Stimulated activated CD4-positive, alpha-beta T cell treated with anti-CD3 and anti-CD28 coated beads, Interleukin-12 subunit alpha, Interleukin-12 subunit beta, amount 100 ng/mL, for 24 hours (primary cell): ENCODE data around the gene AMTN.
"Not testable (repeated sequence)": the region's sequence is repeated elsewhere in the genome, so short reads cannot be mapped to it uniquely, and the experiment has no call there.

ENCODE experiments used
- DNase-seq, 2 experiments: peaks; one replicate each; pipeline ENCODE4 v3.0.0-alpha.2; 2020; ENCODE audit warnings: low read depth in 2 of 2

AMTN gene, protein sequence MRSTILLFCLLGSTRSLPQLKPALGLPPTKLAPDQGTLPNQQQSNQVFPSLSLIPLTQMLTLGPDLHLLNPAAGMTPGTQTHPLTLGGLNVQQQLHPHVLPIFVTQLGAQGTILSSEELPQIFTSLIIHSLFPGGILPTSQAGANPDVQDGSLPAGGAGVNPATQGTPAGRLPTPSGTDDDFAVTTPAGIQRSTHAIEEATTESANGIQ

DNA sequence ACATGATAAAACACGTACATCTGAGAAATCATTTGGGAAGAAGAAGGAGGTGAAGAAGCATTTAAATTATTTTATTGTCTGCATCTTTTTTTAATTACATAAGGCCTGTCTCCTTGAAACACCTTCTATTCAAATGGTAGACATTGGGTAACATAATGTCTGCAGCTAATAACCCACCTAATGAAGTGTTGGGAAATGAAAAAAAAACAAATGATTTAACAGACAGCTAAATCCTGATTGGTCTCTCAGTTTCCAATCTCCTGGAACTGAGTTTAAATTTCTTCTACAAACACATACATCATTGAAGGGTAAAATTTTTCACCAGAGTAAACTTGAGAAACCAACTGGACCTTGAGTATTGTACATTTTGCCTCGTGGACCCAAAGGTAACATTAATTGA, at the start of gene AMTN:
Gene AMTN, plus strand, starts transcription at position 301 of the 400 bp plus-strand sequence. CDS start 209 bp downstream, outside the sequence.
- DNase-seq, result no peak

DNA sequence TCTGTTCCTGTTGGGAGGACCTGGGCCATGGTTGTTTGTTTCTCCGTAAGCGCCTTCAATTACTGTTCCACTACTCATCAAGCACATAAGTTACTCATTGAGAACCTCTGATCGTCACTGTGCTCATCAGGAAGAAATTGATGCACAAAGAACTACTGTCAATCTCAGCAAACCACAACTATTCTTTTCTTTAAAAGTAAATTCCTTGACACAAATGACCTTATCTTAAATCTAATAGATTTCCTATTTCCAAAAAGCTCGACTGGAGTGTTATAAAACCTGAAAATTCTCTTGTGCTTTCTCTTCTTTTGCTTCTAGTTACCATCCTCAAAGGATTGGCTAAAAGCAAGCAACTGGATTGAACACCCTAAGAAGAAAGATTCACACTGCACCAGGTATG, 46.5 kb upstream of the AMTN start, which contains the start of gene MUC7:
Gene MUC7, plus strand, starts transcription at position 301 of the 400 bp plus-strand sequence. CDS start 1,825 bp downstream, outside the sequence.
- no peak for DNase-seq

DNA sequence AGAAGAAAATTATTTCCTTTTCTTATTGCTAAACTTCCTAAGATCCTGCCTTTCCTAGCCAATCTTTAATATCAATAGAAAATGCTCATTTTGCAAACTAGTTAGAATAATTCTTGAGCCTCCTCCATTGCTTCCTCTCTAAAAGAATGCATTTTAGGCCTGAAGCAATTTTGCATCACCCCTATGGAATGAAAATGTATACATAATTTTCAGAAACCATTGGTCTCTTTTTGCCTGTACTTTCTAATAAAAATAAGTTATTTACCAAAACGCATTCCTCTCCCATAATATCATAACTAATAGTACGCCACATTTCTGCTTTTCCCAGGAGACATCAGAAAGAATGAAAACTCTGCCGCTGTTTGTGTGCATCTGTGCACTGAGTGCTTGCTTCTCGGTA, 44.7 kb upstream of the AMTN start:
- DNase-seq, result no peak

DNA sequence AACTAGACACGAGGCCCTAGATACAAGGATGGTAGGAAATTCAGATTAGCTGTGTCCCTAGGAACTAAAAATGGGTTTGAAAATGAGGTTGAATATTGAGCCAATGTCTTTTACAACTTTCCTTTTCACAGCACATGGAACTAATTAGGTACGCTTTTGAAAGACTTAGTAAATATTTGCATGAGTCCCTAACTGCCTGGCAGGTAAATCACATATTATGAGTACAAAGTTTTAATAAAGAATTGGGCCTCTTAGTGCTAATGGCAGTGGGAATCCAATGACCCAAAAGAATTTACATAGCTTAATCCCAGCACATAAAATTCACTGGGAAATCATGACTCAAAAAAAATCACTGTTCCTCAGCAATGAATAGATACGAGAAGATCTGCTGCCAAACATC, 29.6 kb upstream of the AMTN start:
- no peak for DNase-seq

DNA sequence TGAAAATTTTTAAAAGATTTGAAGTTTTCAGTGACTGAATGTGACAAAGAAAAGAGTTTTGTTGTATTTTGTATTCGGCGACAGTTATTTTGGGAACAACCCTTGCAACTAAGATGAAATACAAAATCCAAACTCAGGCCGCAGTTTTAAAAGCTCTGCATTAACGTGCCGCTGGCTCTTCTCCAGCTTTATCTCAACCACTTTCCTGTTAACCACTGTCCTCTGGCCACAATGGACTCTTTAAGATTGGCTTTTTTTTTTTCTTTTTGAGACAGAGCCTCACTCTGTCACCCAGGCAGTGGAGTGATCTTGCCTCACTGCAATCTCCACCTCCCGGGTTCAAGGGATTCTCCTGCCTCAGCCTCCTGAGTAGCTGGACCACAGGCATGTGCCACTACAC, 22.1 kb upstream of the AMTN start:
- no peak for DNase-seq

DNA sequence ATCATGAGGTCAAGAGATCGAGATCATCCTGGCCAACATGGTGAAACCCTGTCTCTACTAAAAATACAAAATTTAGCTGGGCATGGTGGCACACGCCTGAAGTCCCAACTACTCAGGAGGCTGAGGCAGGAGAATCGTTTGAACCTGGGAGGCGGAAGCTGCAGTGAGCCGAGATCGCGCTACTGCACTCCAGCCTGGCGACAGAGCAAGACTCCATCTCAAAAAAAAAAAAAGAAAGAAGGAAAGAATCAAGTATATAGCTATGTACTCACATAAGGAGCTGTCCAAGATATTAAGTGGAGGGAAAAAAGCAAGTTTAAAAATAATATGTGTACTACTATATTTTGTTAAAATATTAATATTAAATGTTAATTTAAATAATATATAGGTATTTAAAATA, 16.5 kb upstream of the AMTN start:
- not testable (repeated sequence) for DNase-seq

DNA sequence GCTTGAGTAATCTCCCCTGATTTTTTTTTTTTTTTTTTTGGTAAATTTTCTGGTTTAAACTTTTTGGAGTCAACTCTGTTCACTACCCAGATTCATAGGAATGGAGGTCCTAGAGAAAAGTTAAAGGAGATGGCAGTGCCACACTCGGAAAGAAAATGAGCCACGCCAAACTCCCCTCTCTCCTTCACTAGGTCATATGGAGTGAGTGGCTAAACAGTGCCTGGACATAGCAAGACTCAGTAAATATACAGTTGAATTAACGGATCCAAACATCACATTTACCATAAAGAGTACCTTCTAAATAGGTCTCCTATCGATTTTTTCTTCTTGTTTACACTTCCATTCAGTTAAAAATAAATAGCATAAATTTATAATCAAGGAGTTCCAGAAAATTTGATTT, 13.6 kb upstream of the AMTN start:
- DNase-seq, result no peak

DNA sequence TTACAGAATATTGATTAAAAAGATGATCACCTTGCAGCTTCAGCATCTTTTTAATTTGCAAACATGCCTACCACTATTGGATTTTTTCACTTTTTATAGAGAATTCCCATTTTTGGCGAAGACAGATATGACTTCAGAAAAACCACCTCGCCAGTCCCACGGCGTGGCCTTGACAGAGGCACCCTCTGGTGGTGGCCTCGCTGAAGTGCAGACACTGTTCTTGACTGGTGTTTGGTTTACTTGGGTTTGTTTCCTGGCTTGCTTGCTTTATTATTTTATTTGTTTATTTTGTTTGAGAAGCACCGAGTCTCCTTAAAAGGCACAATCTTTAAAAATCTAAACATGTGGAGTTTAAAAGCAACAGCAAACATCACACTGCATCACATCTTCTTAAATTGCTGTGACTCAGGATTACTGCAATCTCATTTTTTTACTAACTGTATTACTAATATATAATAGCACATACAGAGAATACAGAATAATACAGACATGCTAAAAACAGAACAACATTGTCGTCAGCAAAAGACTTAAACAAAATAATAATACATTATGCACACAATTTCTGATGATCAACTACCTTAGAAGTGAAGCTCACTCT, 13.1 kb upstream of the AMTN start:
- DNase-seq, result peak; percentile 5 to 50

DNA sequence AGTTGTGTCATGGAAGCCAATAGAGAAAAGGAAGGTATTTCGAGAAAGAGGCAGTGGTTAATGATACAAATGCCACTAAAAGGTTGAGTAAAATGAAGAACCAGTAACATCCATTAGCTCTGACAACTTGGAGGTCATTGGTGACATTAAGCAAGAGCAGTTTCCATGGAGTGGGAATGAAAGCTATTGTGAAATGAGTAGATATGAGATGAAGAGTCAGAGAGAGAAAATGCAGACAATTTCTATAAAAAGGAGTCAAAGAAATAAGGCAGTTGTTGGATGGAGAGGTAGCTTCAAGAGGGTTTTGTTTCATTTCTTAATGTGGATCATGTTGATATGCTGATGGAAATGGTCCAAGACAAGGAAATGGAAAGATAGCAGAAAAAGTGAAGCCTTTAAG, 9.6 kb upstream of the AMTN start:
- DNase-seq, result no peak

DNA sequence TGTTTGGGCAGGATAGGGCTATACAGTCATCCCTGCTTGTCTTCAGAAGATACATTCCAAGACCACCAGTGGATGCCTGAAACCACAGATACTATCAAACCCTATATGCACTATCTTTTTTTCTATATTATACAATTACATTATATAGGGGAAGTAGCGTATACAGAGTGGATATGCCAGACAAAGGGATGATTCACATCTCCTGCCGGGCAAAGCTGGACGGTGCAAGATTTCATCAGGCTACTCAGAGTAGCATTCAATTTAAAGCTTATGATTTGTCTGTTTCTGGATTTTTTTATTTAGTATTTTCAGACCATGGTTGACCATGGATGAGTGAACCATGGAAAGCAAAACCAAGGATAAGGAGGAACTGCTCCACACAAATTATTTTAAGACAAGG, 7.0 kb upstream of the AMTN start:
- DNase-seq, result no peak

DNA sequence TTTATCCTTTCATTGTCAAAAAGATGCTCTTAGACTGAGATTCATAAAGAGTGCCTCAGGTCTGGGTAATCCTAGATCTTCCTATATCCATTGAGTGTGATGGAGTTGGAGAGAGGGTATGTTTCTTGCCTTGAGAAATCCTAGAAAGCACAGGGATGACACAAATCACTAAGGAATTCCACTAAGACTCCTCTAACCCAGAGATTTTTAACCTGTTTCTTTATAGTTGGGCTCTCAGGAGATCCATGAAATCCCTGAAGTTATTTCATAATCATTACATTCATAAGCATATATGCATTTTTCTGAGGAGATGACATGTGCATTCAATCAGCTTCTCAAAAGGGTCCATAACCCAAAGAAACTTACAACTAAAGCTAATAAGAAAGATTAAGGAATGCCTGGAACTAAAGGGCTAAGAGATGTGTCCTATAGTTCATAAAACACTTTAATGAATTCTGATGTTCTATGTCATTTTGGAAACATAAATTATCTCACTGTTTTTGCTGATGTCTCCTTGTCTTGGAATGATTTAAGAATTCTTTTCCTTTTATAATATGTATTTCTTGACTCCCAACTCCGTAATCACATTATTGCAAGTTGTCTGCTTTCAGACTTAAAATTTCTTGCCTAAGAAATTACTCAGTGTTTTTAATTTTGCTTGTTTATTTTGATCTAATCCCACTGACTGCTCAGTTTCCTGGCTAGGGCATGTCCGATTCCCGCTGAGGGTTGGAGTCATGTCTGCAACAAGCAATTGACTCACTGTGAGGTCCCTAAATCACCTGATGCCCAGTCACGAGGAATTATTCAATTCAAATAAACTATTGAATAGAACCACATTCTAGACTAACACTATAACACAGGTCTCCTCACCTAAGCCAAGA, 2.8 kb upstream of the AMTN start:
- DNase-seq, result no peak

DNA sequence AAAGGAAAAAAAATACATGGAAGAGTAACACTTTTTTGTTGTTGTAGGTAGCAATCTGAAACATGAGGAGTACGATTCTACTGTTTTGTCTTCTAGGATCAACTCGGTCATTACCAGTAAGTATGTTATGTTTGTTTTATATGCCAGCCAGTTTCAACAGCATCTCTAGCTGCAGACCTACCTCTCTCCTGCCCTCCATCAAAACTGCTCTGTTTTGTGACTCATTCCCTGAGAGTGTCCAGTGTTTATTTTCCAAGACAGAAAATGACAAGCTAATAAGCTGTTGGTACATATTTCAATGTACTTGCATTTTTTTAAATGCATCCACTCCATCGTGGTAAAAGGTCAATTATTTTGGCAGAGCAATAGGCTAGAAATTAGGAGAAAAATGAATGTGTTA, 347 bp downstream of the AMTN start:
- DNase-seq, result no peak

DNA sequence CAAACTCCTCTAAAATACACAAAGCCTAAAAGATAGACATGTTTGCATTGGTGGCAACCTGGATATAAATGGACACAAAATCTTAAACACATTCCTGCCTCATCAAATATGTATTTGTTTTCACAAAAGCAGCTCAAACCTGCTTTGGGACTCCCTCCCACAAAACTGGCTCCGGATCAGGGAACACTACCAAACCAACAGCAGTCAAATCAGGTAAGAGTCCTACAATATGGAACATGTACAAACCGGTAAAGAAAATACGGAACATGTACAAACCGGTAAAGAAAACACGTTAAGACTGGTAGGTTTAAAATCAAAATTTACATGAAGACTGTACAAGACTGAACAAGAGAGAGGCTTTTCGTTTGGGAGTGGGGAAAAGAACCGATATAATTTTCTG, 4.3 kb downstream of the AMTN start:
- DNase-seq, result no peak

DNA sequence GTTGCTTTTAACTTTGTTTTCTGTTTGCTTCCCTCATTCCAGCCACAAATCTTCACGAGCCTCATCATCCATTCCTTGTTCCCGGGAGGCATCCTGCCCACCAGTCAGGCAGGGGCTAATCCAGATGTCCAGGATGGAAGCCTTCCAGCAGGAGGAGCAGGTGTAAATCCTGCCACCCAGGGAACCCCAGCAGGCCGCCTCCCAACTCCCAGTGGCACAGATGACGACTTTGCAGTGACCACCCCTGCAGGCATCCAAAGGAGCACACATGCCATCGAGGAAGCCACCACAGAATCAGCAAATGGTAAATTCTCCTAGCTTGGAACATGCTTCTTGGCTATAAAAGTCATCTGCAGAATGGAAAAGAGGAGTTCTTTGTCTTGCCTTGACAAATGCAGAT, 12.6 kb downstream of the AMTN start:
- DNase-seq, result no peak

DNA sequence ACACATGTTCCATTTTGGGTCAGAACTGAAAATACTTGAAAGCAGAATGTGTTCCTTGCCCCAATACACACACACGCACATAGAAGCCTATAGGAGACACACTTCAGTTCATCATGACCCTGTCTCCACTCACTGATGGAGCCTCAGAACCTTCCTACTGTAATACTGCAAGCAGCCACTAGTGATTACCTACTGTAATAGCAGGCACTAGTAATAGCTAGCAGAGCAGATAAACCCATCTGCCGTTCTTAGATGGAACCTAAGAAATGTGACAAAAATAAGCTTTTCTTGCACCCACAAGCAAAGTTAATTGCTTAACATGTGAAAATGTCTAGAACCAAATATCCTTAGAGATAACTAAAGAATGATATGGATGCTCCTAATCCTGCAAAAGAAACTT, 13.6 kb downstream of the AMTN start:
- DNase-seq, result no peak

DNA sequence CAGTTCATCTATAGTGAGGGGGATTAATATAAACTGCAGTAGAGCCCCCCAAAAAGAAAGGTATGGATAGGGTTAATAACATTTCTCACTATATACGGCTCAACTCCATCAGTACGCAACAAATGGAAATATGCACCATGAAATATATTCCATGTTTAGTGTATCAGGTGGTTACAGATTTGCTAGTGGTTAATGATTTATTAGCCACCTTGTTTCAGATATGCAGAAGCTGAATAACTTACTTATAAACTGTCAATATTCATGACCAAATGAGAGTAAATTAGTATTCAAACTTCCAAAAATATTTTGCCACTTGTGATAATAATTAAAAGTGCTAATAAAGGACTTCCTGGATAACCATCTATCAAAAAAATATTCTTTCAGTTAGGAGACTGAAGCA, 14.8 kb downstream of the AMTN start:
- DNase-seq, result no peak

DNA sequence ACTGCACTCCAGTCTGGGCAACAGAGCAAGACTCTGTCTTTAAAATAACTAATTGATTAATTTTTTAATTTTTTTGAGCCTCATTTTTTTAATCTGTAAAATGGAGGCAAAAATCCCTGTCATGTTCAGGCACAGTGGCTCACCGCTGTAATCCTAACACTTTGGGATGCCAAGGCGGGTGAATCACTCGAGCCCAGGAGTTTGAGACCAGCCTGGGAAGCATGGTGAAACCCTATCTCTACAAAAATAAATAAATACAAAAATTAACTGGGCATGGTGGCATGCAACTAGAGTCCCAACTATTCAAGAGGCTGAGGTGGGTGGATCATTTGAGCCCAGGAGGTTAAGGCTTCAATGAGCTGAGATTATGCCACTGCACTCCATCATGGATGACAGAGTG, 15.4 kb downstream of the AMTN start:
- no peak for DNase-seq

DNA sequence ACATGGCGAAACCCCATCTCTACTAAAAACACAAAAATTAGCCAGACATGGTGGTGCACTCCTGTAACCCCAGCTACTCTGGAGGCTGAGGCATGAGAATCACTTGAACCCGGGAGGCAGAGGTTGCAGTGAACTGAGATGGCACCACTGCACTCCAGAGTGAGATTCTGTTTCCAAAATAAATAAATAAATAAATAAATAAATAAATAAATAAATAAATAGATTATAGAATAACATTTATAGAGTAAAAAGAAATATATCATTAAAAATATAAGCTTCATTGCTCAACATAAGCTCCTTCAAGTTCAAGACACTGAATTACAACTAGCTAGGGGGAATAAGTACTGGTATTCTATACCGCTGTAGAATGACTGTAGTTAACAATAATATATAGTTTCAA, 16.5 kb downstream of the AMTN start:
- not testable (repeated sequence) for DNase-seq

DNA sequence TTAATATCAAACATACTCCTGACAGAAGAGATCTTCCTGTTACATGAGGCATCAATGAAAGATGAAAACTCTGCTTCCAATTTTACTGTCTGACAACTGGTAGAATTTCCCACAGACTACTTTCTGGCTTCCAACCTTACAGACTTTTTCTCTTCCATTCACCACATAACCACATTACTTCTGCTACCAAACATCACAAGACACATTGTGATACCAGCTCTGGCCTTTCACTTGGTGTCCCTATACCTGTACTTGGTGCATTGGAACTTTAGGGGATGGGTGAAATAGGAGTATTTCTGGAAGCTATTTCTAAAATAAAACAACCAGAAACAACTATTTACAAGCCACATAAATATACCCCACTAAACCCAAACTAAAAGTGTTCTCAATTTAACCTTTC, 20.5 kb downstream of the AMTN start:
- no peak for DNase-seq

DNA sequence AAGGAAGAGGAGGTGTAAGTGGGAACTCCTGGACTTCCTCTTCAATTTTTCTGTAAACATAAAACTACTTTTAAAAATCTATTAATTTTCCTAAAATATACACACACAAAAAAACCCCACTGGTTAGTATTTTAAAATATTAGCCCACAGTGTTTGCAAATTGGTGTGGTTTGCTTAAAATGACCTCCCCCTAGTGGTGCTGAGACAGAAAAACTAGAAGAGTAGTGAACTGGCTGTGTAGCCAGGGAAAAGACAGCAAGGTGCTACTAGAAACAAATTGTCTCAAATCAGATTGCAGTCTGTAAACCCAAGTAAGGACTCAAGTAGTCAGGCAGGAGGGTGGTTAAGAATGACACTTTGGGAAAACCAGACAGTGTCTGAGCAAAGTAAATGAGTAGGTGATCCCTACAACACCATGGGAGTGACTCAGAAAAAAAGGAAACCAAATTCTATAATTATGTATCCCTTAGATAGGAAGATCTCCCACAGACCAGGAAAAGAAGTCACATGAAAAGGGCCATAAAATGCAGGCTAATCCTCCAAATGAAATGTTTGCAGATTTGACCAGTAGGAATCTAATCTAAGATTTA, 26.0 kb downstream of the AMTN start:
- no peak for DNase-seq

DNA sequence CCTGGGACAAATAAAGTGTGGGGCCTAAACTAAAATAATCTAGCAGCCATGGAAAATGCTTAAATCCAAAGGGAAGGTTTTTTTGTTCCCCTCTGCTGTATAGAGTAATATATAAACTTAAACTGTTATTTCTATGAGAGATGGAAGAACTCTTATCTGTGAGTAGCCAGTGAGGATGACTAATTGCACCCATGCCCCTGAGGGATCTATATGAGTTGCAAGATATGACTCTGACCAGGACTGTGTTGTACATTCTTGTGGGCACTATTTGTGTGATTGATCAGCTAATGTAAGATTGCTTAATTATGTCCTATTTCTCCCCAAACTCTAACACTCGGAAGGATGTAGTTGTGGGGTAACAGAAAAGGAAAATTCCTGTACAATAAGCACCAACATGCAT, 38.5 kb downstream of the AMTN start:
- DNase-seq, result no peak

DNA sequence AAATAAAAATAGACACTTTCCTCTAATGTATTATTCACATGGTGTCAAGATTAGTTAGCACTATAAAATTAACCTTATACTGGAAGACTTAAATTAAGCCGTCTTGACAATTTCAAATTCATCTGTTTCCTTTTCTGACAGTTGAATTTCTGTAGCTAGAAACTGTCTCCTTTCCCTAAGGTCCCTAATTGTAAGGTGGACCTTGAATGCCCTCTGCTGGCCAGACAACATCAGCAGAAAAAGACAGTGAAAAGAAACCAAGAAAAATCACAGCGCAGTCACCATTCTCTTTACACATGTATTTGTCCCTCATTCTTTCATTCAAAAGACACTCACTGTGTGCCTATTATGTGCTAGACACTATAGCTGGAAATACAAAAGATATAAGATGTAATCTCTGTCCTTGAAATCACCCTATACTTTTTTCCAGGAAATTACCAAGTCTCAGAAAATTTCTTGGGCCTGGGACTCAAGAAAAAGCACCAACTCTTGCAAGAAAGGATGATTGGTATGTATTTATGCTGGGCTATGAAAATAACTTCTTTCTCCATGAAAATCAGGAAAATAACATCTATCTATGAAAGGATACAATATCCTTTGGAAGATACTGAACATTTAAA, 41.0 kb downstream of the AMTN start:
- peak in 1 of 2 experiments; percentile 28 for DNase-seq
